GM21528 (cell line): ENCODE measurements around the gene HESX1.

Source experiments
- ATAC-seq: cut with Tn5 transposase; IDR thresholded peaks from one replicate; pipeline ENCODE4 v1.9.1; 2021; ENCODE audit warnings: mild to moderate bottlenecking, moderate library complexity; ENCODE audit not compliant: unreplicated experiment, low FRiP score

The HESX1 gene

GRCh38 chr3:57169108-57169507, 30.7 kb downstream of the HESX1 start:
- ATAC-seq, result no peak

DNA sequence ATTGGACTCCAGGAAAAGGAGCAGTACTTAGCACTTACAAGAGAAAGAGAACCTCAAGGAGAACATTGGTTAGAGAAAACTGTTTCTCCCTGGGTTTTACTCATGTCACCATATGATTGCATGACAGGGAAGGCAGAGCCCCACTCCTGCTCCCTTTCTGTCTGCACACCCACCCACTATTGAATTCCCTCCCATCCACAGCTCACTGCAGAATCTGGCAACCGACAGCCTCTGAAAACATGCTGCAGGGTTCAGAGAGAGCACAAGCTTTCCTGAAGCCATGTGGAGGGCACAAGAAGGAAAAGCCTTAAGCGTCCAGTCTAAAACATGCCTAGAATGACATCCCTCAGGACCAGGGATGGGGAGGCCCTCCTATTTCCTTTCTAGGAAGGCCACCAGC, 31.6 kb downstream of the HESX1 start:
- ATAC-seq, result no peak

DNA sequence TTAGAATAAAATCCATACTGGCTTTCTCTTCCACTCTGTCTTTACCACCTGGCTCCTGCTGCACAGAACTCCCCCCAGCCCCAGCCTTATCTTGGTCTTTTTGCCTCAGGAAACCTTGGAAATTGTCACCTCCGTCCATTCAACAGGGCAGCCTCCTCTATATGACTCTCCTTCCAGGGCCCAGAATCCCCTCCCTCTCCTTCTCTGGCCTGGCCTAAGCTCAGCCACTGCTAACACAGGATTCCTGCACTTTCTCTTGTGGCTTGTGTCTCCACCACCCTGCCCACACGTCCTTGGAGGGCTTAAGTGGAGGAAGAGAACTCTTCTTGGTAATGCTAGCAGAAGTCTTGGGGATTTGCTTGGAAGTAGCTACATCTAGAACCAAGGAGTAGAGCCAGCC, 33.1 kb downstream of the HESX1 start:
- ATAC-seq, result no peak

DNA sequence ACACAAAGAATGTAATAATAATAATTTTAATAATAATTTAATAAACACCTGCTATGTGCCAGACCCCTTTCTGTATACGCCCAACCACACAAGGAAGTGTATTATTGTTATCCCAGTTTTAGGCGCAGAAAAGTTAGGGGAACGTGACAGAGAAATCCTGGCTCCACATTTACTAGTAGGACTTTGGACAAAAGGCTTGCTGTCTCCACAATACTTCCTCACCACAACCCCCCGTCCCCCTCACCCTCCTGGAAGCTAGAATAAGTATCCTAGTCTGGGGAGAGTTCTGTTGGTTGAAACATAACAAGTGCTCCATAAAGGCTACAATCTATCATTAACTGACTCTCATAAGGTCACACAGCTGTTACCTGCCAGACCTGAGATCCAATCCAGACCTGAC, 34.1 kb downstream of the HESX1 start:
- ATAC-seq, result no peak

- ATAC-seq, result no peak
Observed at GRCh38 chr3:57164657-57165573, 34.9 kb downstream of the HESX1 start, which contains the start of gene IL17RD. TSS of gene IL17RD (minus strand) at chr3:57165353. CDS start at chr3:57165286, 67 bp downstream.

- no peak for ATAC-seq
Observed at GRCh38 chr3:57164217-57164656, 35.5 kb downstream of the HESX1 start.

- ATAC-seq, result no peak
Observed at GRCh38 chr3:57163751-57164150, 36.0 kb downstream of the HESX1 start.

- ATAC-seq, result no peak
Observed at GRCh38 chr3:57161915-57162314, 37.9 kb downstream of the HESX1 start.

- no peak for ATAC-seq
Observed at GRCh38 chr3:57160765-57161538, 38.8 kb downstream of the HESX1 start.

DNA sequence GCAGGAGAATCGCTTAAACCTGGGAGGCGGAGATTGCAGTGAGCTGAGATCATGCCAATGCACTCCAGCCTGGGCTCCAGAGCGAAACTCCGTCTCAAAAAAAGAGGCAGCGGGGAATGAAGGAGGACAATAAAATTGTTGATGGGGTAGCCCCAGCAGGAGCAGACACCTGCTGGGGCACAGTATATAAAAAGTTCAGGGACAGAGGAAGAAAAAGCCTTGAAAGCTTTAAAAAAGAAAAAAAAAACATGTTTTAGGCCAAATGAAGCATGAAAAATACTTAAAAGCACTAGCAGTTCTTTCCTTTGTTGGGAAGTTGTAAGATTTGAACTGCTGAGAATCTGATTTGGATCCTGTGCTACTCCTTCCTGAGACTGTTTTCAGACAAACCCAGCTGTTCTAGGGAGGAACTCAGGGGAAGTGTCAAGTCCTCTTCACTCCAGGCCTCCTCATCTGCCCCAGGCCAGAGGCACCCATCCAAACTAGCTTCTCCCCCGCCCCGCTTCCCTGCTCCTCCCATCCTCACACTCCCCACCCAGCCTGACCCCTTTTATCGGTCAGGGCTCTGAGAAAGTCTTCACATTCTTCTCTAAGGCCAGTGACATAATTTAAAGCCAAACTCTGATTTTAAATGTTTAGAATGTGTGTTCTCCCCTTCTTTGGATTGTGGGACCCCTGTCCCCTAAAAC, 39.6 kb downstream of the HESX1 start:
- ATAC-seq, result no peak

- no peak for ATAC-seq
Observed at GRCh38 chr3:57158813-57159738, 40.7 kb downstream of the HESX1 start.

- ATAC-seq, result no peak
Observed at GRCh38 chr3:57158325-57158724, 41.5 kb downstream of the HESX1 start.

DNA sequence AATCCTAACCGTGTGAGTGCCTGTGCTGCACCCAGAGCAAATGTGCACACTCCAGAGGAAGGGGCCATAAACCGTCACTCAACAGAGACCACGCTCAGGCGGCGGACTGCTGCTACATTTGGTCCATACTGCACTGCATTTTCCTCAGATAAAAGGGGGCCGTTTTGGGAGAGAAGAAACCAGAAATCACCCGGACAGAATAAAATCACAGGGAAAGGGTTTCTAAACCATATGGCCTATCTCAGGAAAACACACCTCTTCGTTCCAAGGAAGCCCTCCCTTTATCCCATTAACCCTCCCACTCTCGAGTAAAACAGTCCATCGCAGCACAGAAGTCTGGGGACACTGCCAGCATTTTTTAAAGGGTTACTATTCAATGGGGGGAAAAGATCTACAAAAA, 42.2 kb downstream of the HESX1 start:
- ATAC-seq, result no peak

DNA sequence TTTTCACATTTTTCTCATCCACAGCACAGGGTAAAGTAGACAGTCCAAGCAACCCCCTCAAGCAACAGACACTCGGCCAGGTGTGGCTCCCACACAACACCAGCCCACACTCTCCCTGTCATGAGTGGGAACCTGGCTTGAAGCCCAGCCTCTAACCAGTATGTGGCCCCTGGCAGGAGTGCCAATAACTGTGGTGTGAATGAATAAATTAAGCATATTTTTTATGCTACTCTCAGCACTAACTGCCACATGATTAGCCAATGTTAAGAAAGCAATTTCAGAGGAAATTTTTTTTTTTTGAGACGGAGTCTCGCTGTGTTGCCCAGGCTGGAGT, 44.5 kb downstream of the HESX1 start:
- ATAC-seq, result no peak

DNA sequence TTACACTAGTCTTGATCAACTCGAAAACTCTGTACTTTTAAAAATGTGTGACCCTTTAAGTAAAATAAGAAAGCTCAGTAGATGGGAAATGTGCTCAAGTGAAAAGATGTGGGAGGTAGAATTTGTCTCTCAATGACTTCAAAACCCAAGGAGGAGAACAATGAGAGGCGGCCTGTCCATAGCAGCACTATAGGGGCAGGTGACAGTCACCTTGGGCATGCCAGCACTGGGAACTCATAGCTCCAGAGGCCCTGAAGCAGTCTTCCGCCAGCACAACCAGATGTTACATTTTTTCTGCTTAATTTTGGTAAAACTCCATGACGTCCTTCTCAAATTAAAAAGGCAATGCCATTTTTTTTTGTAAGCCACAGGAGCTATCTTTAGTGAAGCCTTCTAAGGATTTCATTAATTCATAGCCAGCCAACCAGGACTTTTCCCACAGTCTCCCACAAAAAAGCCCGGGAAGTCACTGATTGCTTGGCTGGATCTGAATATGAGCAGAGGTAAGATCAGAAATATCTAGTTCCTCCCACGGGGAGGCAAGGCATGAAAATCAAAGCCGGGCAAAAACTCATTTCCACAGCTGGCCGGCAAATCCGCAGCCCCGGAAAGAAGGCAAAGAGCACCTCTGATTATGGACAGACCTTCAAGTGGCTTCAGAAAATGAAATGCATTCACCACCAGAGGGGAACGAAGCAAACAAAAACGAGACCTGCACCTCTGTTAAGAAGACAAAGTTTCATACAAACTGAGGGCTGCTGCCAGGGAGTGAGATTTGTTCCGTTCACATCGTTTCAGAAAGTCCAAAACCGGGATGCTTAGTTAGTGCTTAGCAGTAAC, 45.1 kb downstream of the HESX1 start:
- ATAC-seq, result no peak

- no peak for ATAC-seq
Observed at GRCh38 chr3:57152151-57153143, 47.3 kb downstream of the HESX1 start.

DNA sequence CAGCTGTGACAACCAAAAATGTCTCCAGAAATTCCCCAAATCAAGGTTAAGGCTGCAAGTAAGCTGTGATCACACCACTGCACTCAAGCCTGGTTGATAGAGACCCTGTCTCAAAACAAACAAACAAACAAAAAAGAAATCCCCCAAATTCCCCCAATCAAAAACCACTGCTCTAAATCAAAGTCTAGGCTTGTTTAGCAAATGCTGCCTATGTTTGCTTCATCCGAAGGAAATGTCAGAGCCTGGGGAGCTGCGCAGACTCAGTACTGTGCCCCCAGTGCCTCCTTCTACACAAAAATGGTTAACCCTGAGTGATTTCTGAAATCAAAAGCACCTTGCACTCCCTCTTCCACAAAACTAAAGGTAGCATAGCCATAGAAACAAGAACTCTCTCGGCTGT, 48.0 kb downstream of the HESX1 start:
- no peak for ATAC-seq

GRCh38 chr3:57151021-57151449, 48.7 kb downstream of the HESX1 start:
- ATAC-seq, result no peak
